Stimulated activated CD4-positive, alpha-beta T cell treated with anti-CD3 and anti-CD28 coated beads, TNF-alpha, amount 100 ng/mL, for 4 hours (primary cell): ENCODE data around the gene ELN.
"Not testable (repeated sequence)": the region's sequence is repeated elsewhere in the genome, so short reads cannot be mapped to it uniquely, and the experiment has no call there.

Experiments used
- DNase-seq, 3 experiments: peaks; one replicate each; pipeline ENCODE4 v3.0.0-alpha.2; 2020; ENCODE audit warnings: low read depth in 3 of 3

Gene ELN

DNA sequence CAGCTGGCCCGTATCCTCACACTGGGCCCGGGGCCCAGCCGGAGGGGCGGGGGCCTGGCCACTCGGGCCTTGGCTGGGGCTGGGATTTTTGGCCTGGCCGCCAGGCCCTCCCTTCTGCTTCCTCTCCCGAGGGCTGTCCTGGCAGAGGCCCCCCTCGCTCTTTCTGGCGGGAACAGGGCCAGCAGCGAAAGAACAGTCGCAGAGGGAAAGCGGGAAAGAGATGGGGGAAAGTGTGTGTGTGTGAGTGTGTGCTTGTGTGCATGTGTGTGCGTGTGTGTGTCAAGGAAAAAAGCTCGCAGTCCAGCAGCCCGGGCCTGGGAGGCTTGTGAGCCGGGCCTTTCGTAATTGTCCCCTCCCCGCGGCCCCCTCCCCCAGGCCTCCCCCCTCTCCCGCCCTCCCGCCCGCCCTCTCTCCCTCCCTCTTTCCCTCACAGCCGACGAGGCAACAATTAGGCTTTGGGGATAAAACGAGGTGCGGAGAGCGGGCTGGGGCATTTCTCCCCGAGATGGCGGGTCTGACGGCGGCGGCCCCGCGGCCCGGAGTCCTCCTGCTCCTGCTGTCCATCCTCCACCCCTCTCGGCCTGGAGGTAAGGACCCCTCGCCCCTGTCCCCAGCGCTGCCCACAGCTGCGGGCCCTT, at the start of gene ELN:
Gene ELN, plus strand, starts transcription at position 491 of the 638 bp plus-strand sequence. Its CDS starts 15 bp downstream, at position 506.
- DNase-seq: no peak

GRCh38 chr7:73978661-73979563, 49.1 kb upstream of the ELN start:
- no peak for DNase-seq

DNA sequence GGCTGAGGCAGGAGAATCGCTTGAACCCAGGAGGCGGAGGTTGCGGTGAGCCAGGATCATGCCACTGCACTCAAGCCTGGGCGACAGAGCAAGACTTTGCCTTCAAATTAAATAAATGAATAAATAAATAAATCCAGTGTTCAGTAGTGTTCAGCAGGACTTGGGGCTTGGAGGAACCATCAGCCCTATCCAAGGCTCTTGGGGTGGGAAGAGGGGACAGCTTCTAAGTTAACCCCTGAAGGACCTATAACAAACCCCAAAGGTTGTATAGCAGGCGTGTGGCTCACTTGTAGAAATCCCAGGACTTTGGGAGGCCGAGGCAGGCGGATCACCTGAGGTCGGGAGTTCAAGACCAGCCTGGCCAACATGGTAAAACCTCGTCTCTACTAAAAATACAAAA, 48.3 kb upstream of the ELN start:
- DNase-seq: not testable (repeated sequence)

DNA sequence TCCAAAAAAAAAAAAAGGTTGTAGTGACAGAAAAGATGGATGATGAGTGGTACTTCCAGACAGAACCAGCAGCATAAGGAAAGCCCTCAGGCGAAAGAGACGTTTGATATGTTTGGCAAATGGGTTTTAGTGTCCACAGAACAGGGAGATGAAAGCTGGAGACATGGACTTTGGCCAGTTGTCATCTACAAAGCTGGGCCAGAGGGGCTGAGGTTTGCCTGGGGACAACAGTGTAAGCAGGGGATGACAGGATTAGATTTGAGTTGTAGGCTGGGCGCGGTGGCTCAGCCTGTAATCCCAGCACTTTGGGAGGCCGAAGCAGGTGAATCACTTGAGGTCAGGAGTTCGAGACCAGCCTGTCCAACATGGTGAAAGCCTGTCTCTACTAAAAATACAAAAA, 47.8 kb upstream of the ELN start:
- DNase-seq: no peak

DNA sequence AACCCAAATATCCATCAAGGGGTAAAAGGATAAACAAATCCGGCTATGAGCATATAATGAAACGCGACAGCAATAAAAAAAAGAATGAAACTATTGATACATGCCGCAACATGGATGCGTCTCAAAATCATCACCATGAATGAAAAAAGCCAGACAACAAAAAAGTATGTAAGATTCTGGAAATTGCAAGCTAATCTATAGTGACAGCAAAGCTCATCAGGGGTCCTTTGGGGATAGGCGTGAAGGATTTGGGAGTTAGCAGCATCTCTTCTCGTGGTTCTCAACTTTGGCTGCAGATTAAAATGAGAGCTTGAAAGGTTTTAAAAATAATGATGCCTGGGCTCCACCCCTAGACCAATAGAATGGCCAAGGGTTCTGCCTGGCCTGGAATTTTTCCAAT, 46.0 kb upstream of the ELN start:
- DNase-seq: no peak

DNA sequence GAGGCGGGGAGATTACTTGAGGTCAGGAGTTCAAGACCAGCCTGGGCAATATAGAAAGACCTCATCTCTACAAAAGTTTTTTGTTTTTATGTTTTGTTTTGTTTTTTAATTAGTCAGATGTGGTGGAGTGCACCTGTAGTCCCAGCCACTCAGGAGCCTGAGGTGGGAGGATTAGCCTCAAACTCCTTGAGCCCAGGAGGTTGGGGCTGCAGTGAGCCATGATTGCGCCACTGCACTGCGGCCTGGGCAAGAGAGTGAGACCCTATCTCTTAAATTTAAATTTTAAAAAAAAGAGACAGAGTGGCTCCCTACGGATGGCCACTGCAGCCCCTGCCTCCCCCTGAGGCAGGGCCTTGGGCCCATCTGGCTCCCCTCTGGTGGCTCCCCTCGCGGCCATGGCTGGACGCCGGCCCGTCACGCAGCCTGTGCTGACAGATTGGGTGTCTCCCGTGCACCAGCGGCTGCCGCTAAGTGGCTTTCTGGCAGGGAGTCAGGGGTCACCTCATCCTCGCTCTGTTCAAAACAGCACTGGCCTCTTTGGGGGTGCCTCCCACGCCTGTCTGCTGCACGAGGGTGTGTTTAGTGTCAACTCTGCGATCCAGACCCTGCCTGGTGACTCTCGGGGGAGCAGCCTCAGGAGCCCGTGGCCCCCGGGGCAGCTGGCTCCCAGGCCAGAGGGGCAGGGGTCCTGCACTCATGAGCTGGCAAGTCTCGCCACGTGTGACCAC, 44.4 kb upstream of the ELN start:
- no peak for DNase-seq

DNA sequence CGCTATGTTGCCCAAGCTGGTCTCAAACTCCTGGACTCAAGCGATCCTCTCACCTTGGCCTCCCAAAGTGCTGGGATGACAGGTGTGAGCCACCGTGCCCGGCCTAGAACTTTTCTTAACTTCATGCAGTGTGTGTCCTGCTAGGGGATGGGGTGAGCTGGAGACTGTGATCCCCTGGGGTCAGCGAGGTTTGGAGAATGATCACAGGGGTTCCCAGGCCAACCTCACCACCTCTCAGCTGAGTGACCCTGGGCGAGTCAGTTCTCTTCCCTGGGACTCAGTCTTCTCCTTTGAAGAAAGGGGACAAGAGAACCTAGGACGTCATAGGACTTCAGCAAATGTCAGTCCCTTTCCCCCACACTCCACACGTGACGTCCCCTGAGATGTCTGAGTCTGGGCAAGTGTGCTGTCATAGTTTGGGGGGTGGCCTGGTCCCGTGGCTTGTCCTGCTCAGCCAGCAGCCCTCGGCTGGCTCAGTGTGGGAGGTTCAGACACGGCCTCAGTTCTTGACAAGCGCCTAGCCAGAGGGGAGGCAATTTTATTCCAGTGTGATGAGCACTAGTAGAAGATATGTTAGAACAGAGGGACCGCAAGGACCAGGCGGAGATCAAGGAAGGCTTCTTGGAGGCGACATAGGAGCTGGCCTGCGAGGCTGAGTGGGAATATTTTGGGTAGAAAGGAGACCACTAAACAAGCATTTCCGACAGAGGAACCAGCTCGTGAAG, 43.3 kb upstream of the ELN start:
- no peak for DNase-seq

DNA sequence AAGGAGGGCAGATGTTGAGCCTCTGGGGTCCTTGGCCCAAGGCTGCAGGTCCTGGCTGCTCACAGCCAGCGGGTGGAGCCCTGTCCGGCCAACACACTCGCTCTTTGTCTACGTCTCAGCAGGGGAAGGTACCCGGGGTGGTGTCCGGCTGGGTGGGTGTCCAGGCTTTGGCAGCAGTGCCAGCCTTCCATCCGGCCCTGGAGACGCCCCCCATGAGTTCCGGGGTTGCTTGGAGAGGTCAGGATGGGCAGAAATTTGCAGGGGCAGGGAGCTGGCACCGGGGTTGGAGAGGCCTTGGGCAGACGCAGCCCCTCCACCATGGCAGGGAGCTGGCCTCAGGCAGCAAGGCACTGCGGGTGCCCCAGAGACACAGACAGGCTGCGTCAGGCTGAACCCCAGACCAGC, 42.2 kb upstream of the ELN start:
- DNase-seq: no peak

GRCh38 chr7:73986158-73986631, 41.8 kb upstream of the ELN start:
- DNase-seq: no peak

- DNase-seq: no peak
These were observed 40.7 kb upstream of the ELN start for GRCh38 chr7:73987298-73987697.

- no peak for DNase-seq
These were observed 39.8 kb upstream of the ELN start for GRCh38 chr7:73988197-73988596.

- no peak for DNase-seq
These were observed 36.4 kb upstream of the ELN start for GRCh38 chr7:73991522-73992100.

DNA sequence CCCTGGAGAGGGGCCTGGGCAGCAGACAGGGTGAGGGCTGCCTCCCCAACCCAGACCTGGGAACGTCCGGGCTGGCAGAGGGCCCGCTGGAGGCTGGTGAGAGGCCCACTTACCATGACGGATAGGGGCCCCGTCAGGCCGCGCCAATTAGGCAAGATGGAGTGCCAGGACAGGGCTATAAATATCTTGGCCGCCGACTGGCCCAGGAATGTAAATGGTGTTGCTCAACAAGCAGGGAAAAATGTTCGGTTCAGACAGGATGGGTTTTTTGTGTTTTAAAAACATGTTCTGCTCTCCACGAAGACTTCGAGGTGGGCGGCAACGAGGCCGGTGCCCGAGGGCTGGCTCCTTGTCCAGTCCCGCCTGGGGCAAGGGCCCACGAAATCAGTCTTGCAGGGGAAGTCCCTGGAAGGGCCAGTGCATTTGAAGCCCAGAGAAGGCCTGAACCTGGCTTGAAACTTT, 35.8 kb upstream of the ELN start:
- DNase-seq: no peak

GRCh38 chr7:73994023-73994422, 34.0 kb upstream of the ELN start:
- DNase-seq: no peak

GRCh38 chr7:73994761-73995160, 33.2 kb upstream of the ELN start:
- DNase-seq: no peak

GRCh38 chr7:73995330-73995729, 32.6 kb upstream of the ELN start:
- DNase-seq: no peak

- no peak for DNase-seq
These were observed 32.0 kb upstream of the ELN start for GRCh38 chr7:73995821-73996511.

DNA sequence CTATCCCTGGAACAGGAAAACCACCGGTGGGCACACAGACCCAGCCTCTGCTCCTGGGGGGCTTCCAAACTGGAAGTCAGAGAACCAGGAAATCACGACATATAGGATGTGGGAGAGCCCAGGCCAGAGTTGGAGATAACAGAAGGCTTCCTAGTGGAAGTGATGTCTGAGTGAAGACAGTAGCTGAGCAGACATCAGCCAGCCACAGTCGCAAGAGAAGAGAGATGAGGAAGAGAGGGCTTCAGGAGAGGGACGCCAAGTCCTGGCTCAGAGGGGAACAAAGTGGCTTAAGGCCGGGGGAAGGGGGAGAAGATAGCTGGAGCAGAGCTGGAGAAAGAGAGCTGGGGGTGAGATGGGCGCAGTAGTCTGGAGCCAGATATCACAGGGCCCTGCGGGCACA, 30.9 kb upstream of the ELN start:
- DNase-seq: no peak

DNA sequence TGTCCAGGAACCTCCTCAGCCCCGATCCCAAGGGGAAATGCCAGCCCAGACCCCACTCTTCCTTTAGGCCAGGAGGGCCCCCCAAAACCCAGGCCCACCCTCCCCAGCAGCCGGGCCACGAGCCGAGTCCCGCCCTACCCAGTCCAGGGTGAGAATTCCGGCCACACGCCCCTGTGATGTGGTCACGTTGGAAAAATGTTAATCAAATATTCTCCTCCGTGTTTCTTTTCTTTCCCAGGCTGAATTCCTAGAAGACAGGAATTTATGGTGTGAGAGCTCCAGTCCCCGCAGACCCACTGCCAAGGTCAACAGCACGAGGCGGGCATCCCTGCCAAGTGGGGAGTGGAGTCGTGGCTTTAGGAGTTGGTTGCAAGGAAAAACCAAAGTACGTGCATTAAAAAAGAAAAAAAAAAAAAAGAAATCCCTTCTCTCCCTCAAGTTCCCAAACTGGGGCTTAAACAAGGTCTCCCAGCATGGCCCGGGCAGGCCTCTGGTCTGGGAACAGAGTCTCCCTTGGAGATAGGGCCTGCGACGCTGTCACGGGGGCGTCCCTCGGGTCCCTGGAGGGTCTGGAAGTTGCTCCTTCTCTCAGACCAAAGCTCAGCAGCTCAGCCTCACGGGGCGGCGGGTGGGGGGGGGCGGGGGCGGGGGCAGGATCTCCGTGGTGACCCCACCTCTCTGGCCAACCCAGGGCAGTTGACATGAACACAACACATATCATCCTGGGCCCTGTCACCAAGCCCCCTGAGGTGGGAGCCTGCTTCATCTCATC, 28.1 kb upstream of the ELN start:
- DNase-seq: no peak
